Measurements from ENCODE around the gene UBXN6. TPM values are rescaled to one million over a fixed set of nuclear protein-coding genes. Genes with fewer than 3 reads are reported as not detected.
A peak's percentile ranks its signal among the peaks of the same experiment; 100 is the strongest.

Gene UBXN6, protein sequence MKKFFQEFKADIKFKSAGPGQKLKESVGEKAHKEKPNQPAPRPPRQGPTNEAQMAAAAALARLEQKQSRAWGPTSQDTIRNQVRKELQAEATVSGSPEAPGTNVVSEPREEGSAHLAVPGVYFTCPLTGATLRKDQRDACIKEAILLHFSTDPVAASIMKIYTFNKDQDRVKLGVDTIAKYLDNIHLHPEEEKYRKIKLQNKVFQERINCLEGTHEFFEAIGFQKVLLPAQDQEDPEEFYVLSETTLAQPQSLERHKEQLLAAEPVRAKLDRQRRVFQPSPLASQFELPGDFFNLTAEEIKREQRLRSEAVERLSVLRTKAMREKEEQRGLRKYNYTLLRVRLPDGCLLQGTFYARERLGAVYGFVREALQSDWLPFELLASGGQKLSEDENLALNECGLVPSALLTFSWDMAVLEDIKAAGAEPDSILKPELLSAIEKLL
- 53.4 TPM for total RNA-seq

DNA sequence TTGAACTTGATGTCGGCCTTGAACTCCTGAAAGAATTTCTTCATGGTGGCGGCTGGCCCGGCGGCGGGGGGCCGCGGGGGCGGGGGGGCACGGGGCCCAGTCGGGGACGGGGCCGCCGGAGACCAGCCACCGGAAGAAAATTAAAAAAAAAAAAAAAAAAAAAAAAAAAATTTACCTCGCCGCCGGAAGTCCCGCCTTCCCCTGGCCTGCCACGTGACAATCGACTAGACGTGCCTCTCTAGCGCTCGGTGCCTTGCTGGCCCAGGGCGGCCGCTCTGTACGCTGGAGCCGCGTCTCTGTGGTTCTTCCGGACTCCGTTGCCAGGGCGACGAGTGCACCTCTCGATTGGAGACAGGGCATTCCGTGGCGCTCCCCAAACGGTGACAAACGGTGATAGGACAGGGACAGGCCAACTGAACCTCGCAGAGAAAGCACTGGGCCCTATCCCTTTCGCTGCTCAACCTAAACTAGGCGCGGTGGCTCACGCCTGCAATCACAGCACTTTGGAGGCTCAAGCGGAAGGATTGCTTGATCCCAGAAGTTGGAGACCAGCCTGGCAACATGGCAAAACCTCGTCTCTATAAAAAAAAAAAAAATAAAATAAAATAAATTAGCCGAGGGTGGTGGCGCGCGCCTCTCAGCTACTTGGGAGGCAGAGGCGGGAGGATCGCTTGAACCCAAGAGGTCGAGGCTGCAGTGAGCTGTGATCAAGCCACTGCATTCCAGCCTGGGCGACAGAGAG is at the start of gene UBXN6:
Gene UBXN6 (minus strand): TSS at position 141 of the 742 bp plus-strand sequence. CDS start 97 bp downstream, at position 44.
- H3K9me3 ChIP-seq (ENCODE audit: low read depth, low read length): no peaks in the 10 kb centered on the region
- H3K4me1 ChIP-seq (ENCODE audit: insufficient read depth, low read length): peaks cover 19% of the 10 kb centered on the region
- H3K4me3 ChIP-seq (ENCODE audit: low read length): peak within 1 kb of the TSS; percentile 45
- H3K27me3 ChIP-seq (ENCODE audit: insufficient read depth, low read length): no peaks in the 10 kb centered on the region

DNA sequence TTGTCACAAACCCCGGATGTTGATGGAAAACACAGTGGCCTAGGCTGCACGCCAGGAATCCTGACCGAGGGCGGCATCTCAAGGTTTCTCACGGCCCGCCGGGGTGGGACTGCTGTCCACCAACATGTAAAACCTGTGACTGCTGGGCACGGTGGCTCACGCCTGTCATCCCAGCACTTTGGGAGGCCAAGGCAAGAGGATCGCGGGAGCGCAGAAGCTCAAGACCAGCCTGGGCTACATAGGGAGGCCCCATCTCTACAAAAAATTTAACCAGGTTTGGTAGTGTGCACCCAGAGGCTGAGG is 49.5 kb upstream of the UBXN6 start:
- H3K4me1 ChIP-seq (ENCODE audit: insufficient read depth, low read length): no peaks in the 10 kb centered on the region
- H3K9me3 ChIP-seq (ENCODE audit: low read depth, low read length): no peaks in the 10 kb centered on the region
- no peak overlapping the region for H3K4me3 ChIP-seq (ENCODE audit: low read length)
- no peaks in the 10 kb centered on the region for H3K27me3 ChIP-seq (ENCODE audit: insufficient read depth, low read length)

DNA sequence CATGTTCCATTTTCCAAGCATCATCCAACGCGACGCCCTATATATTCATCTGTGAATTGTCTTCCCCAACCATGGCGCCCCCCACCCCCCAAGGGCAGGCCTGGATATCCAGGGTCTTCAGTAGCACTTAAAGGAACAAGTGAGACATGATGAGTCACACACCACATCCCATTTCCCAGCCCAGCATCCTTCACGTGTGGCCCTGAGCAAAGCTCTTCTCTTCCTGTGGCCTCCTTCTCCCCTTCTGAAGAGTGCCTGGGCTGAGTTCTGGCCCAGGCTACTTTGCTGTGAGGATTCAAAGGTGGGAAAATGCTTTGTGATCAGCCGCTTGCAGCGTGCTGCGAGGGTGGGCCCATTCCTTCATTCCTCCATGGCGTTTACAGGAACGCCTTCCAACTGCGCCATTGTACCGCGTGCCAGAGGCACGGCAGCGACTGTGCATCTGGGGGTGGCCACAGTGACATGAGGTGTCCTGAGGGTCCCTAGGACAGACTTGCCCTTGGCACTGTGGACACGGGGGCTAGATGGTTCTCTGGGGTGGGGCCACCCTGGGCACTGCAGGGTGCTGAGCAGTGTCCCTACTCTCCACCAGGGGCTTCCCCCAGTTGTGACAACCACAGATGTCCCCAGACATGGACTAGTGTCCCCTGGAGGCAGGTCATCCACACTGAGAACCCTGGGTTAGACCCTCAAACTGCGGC is 49.0 kb upstream of the UBXN6 start:
- Histone ChIP-seq H3K4me3 (ENCODE audit: low read length) (no peak overlapping the region), H3K9me3 (ENCODE audit: low read depth, low read length) (no peaks in the 10 kb centered on the region), H3K4me1 (ENCODE audit: insufficient read depth, low read length) (no peaks in the 10 kb centered on the region), H3K27me3 (ENCODE audit: insufficient read depth, low read length) (no peaks in the 10 kb centered on the region)

DNA sequence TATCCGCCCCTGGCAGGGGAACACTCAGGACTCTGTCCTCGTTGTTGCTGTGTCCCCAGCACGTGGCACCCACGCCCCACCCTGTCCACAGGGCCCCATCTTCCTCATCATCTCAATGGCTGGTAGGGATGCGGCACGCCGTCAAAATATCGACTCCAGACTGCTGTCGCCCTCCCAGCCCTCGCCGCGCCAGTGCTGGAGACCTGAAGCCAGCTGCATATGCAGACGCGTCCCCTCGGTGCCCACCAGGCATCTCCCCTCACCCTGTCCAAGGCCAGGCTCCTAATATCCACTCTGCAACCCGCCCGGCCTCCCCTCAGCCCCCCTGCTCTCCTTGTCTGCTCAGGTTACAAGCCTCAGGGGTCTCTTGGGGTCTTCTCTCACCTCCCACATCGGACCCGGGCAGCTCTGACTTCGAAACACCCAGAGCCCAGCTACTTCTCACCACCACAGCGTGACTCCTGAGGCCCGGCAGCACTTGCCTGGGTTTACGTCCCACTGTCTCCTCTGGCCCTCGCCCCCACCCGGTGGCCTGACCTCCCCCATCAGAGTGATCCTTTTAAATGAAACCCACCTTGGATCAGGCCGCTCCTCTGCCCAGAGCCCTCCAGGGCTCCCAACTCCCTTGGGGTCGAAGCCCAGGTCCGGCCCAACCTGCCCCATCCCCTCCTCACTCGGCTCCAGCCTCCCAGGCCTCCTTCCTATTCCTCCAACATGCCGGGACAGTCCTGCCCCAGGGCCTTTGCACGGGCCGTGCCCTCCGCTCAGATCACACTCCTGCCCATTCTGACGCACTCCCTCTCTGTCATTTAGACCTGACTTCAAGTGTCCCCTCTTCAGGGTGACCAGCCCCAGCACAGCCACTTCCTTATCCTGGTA is 48.2 kb upstream of the UBXN6 start:
- no peaks in the 10 kb centered on the region for H3K9me3 ChIP-seq (ENCODE audit: low read depth, low read length)
- H3K4me1 ChIP-seq (ENCODE audit: insufficient read depth, low read length): no peaks in the 10 kb centered on the region
- no peak overlapping the region for H3K4me3 ChIP-seq (ENCODE audit: low read length)
- H3K27me3 ChIP-seq (ENCODE audit: insufficient read depth, low read length): no peaks in the 10 kb centered on the region

DNA sequence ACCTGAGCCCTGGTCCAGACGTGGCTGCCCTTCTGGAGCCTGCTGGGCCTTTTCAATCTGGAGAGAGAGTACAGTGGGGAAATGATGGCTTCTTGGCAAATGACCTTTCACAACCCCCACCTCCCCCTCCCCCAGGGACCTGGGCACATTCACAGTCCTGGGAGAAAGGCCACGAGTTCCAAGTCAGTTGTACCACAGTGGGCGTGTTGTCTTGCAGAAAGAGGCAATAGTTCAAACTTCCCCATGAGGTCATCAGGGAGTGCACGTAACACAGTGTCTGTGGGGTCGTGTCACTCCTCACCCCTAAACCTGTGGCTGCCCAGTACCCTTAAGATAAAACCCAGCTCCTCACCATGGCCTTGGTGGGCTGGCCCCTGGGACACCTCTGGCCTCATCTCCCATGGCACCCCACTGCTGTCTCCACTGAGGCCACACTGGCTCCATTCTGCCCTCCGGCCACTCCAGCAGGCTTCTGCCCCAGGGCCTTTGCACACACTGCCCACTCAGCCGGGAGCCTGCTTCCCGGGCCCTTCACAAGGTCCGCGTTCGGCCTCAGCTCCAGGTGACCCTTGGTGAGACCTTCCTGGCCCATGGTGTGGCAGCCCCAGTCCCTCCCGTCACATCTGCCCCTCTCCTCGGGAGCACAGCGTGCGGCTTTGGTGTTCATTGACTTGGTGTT is 47.4 kb upstream of the UBXN6 start:
- Histone ChIP-seq H3K27me3 (ENCODE audit: insufficient read depth, low read length) (no peaks in the 10 kb centered on the region), H3K4me3 (ENCODE audit: low read length) (no peak overlapping the region), H3K9me3 (ENCODE audit: low read depth, low read length) (no peaks in the 10 kb centered on the region), H3K4me1 (ENCODE audit: insufficient read depth, low read length) (no peaks in the 10 kb centered on the region)

DNA sequence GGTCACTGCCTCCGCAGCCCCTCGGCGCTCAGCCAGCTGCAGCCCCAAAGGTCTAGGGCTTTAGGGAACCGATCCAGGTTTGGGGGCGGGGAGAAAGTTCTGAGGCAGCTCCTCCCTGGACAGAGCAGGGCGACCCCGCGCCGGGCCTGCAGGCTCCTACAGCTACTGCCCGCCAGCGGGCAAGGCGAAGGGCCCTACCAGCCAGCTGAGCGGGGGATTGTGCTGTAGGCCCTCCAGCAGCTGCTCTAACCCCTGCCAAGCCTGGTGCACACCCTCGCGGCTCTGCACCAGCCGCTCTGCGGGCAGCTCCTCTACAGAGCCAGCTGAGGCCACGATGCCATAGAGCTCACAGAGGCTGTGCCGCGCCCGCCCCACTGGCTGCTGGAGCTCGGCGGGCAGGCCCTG is 46.7 kb upstream of the UBXN6 start:
- Histone ChIP-seq H3K27me3 (ENCODE audit: insufficient read depth, low read length) (no peaks in the 10 kb centered on the region), H3K9me3 (ENCODE audit: low read depth, low read length) (no peaks in the 10 kb centered on the region), H3K4me3 (ENCODE audit: low read length) (no peak overlapping the region), H3K4me1 (ENCODE audit: insufficient read depth, low read length) (no peaks in the 10 kb centered on the region)

DNA sequence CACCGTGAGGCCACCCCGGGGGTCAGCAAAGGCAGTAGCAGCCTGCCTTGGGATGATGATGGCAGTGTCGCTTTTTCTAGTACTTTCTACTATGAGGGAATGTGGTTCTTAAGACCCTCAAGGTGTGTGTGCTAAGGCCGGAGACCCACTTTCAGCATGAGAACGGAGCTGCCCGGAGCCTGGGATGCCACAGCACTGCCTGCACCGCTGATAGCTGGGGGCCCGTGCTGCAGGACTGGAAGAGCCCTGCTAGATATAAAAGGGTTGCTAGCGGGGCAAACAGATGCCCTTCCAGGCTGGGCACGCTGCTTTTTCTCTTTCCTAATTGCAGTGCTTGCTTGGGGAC is 46.2 kb upstream of the UBXN6 start:
- Histone ChIP-seq H3K4me3 (ENCODE audit: low read length) (no peak overlapping the region), H3K27me3 (ENCODE audit: insufficient read depth, low read length) (no peaks in the 10 kb centered on the region), H3K4me1 (ENCODE audit: insufficient read depth, low read length) (no peaks in the 10 kb centered on the region), H3K9me3 (ENCODE audit: low read depth, low read length) (no peaks in the 10 kb centered on the region)

DNA sequence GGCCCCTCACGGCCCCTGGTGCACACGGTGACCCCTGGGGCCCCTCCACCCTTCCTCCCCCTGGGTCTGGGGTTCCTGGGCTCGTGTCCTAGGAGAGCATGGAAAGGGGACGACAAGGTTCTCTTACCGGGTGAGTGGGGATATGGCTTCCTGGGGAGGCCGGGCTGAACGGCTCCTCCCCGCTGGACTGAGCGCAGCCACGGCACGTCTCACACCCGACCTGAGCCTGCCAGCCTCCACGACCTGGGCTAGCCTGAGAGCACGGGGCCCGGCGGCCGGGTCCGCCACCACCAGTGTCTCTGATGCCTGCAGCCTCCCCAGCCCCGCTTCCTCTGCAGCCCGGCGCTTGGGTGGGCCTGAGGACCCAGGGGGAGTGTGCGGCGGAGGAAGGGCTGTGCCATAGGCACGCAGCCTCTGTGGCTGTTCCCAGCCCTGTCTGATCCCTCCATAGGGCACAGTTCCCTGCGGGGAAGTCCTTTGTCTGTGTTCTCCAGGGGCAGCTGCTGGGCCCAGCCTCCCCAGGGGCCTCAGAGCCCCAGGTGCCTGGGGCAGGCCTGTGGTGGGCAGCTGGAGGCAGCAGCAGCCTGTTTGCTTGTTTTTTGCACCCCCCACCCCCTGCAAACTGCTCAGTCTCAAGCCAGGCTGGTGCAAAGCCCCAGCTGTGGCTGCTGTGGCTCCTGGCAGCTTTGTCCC is 45.7 kb upstream of the UBXN6 start:
- Histone ChIP-seq H3K4me1 (ENCODE audit: insufficient read depth, low read length) (no peaks in the 10 kb centered on the region), H3K27me3 (ENCODE audit: insufficient read depth, low read length) (no peaks in the 10 kb centered on the region), H3K9me3 (ENCODE audit: low read depth, low read length) (no peaks in the 10 kb centered on the region), H3K4me3 (ENCODE audit: low read length) (no peak overlapping the region)

DNA sequence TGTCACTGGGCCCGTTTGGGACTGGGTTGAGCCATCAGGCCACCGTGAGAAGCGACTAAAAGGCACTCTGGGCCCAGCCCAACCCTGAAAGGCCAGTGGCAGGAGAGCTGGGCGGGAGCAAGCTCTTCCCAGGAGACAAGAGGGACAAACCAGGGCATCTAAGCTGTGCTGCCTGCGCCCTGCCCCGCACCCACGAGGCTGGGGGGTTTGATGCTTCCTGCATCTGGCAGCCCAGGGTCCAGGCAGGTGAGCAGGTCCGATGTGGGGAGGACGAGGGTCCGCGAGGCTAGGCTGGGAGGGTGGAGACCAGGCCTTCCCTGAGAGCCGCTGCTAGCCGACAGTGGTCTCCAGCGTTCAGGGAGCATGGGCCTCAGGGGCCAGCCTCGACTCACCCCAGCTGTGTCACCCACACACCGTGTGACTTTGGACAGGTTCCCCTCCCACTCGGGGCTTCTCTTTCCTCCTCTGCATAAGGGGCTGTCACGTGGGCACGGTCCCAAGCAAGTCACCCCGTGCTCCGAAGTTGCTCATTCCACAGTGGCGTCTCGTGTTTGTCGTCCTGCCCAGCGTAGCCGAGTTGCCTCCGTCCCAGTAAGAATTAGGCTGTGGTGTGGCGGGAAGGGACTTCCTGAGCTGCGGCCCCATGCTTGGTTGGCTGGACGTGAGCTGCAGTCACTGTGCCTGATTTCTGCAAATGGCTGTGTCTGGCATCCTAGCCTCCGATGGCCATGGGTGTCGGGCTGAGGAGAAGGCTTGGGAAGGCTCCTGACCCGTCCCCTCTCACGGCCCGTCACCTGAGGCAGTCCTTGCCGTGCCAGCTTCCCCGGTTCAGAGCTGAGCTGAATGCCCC is 44.9 kb upstream of the UBXN6 start:
- Histone ChIP-seq H3K4me3 (ENCODE audit: low read length) (no peak overlapping the region), H3K4me1 (ENCODE audit: insufficient read depth, low read length) (no peaks in the 10 kb centered on the region), H3K9me3 (ENCODE audit: low read depth, low read length) (no peaks in the 10 kb centered on the region), H3K27me3 (ENCODE audit: insufficient read depth, low read length) (no peaks in the 10 kb centered on the region)

DNA sequence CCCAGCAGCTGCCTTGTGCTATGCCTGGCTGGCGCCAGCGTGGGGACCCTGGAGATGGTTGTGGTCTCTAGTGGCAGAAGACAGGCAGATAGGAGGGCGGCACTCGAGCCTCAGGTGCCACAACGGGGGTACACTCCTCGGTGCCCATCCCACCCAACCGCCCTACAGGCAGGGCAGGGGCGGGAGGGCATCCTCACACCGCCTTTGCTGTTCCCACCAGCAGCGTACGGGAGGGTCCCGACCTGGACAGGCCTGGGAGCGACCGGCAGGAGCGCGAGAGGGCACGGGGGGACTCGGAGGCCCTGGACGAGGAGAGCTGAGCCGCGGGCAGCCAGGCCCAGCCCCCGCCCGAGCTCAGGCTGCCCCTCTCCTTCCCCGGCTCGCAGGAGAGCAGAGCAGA is 44.1 kb upstream of the UBXN6 start:
- Histone ChIP-seq H3K4me1 (ENCODE audit: insufficient read depth, low read length) (no peaks in the 10 kb centered on the region), H3K27me3 (ENCODE audit: insufficient read depth, low read length) (no peaks in the 10 kb centered on the region), H3K9me3 (ENCODE audit: low read depth, low read length) (no peaks in the 10 kb centered on the region), H3K4me3 (ENCODE audit: low read length) (no peak overlapping the region)

DNA sequence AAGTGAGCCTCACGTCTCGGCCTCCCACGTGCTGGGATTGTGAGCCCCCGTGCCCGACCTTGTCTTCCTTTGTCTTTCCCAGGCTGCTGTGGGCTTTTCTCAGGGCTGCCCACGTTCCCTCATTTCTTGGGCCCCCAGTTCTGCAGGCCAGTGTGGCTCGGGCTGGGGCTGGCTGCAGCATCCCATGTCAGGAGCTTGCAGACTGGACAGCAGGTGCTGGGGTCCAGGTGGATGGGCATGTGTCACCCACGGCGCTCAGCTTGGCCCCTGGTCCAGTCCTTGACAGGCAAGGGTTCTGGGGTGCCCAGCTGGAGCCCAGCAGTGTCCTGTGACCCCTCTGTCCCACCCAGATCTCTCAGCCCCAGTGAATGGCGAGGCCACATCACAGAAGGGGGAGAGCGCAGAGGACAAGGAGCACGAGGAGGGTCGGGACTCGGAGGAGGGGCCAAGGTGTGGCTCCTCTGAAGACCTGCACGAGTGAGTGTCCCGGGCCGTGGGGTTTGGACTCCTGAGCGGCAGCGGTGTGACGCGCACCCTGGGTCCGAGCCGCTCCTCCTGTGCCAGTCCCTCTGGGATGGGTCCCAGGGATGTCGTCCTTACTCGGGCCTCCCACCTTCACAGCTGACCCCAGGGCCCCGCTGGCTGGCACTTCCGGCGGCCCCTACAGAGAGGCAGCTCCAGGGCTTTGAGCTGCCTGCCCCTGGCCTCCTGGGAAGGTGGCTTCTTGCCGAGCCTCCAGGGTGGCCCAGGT is 43.4 kb upstream of the UBXN6 start:
- H3K4me1 ChIP-seq (ENCODE audit: insufficient read depth, low read length): no peaks in the 10 kb centered on the region
- no peaks in the 10 kb centered on the region for H3K9me3 ChIP-seq (ENCODE audit: low read depth, low read length)
- H3K27me3 ChIP-seq (ENCODE audit: insufficient read depth, low read length): no peaks in the 10 kb centered on the region
- no peak overlapping the region for H3K4me3 ChIP-seq (ENCODE audit: low read length)

DNA sequence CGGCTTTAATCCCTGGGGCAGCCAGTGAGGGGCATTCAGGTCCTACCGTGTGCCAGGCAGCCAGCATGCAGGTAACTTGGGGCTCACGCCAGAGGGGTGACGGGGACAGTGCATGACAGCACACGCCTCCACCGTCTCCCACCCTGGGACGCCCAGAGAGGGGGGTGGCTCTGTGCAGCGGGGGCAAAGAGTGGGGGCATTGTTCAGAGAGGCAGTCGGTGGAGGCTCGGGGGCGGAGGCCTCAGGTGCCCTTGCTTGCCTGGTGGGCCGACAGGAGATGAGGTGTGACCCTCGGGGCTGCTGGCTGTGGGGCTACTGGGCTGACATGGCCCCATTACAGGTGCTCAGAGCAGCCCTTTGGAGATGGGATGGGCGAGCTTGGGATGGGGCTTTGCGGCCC is 42.3 kb upstream of the UBXN6 start:
- no peaks in the 10 kb centered on the region for H3K4me1 ChIP-seq (ENCODE audit: insufficient read depth, low read length)
- no peaks in the 10 kb centered on the region for H3K27me3 ChIP-seq (ENCODE audit: insufficient read depth, low read length)
- H3K4me3 ChIP-seq (ENCODE audit: low read length): no peak overlapping the region
- no peaks in the 10 kb centered on the region for H3K9me3 ChIP-seq (ENCODE audit: low read depth, low read length)

DNA sequence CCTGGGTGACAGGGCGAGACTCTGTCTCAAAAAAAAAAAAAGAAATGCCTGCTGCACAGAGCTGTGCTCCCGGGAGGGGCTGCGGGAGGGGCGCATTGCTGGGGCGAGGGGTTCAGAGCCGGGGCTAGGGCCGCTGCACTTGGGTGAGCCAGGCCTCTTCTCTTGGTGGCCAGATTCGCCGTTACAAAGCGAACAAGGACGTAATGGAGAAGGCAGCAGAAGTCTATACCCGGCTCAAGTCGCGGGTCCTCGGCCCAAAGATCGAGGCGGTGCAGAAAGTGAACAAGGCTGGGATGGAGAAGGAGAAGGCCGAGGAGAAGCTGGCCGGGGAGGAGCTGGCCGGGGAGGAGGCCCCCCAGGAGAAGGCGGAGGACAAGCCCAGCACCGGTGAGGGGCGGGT is 41.7 kb upstream of the UBXN6 start:
- H3K4me1 ChIP-seq (ENCODE audit: insufficient read depth, low read length): no peaks in the 10 kb centered on the region
- no peaks in the 10 kb centered on the region for H3K27me3 ChIP-seq (ENCODE audit: insufficient read depth, low read length)
- H3K4me3 ChIP-seq (ENCODE audit: low read length): no peak overlapping the region
- no peaks in the 10 kb centered on the region for H3K9me3 ChIP-seq (ENCODE audit: low read depth, low read length)

All from mononuclear cell (primary cell).